NCI-H2196 treated with DMSO at 0.1 percent for 48 hours (cell line): ENCODE data around the gene MLLT3.
A peak's percentile ranks its signal among the peaks of the same experiment; 100 is the strongest.

Experiments
- DNase-seq: peaks from one replicate; lab custom pipeline; 2025; ENCODE audit not compliant: unreplicated experiment; lab: John Stamatoyannopoulos, UW

The MLLT3 gene

GRCh38 chr9:20630241-20630943 lies 8.1 kb upstream of the MLLT3 start:
- no peak for DNase-seq

- no peak for DNase-seq
Measured at GRCh38 chr9:20625003-20625349, 2.7 kb upstream of the MLLT3 start.

GRCh38 chr9:20624201-20625002 lies 2.1 kb upstream of the MLLT3 start:
- DNase-seq = peak; percentile 49

- no peak for DNase-seq
Measured at GRCh38 chr9:20623748-20624124, 1.4 kb upstream of the MLLT3 start.

GRCh38 chr9:20623021-20623747 lies 885 bp upstream of the MLLT3 start:
- DNase-seq = no peak

- no peak for DNase-seq
Measured at GRCh38 chr9:20621471-20622329, 599 bp downstream of the MLLT3 start.

- DNase-seq = no peak
Measured at GRCh38 chr9:20620650-20621470, 1.4 kb downstream of the MLLT3 start.

- no peak for DNase-seq
Measured at GRCh38 chr9:20619487-20620200, 2.7 kb downstream of the MLLT3 start.

- no peak for DNase-seq
Measured at GRCh38 chr9:20618361-20618802, 3.9 kb downstream of the MLLT3 start.

- DNase-seq = no peak
Measured at GRCh38 chr9:20616808-20617207, 5.5 kb downstream of the MLLT3 start.

GRCh38 chr9:20614602-20615216 lies 7.6 kb downstream of the MLLT3 start:
- no peak for DNase-seq

- no peak for DNase-seq
Measured at GRCh38 chr9:20611691-20612287, 10.5 kb downstream of the MLLT3 start.

- DNase-seq = no peak
Measured at GRCh38 chr9:20610591-20610990, 11.7 kb downstream of the MLLT3 start.

- no peak for DNase-seq
Measured at GRCh38 chr9:20608582-20608981, 13.7 kb downstream of the MLLT3 start.

GRCh38 chr9:20606652-20607051 lies 15.6 kb downstream of the MLLT3 start:
- DNase-seq = no peak

GRCh38 chr9:20604562-20604961 lies 17.7 kb downstream of the MLLT3 start:
- DNase-seq = no peak

- no peak for DNase-seq
Measured at GRCh38 chr9:20603524-20604268, 18.6 kb downstream of the MLLT3 start.

GRCh38 chr9:20601292-20601691 lies 21.0 kb downstream of the MLLT3 start:
- no peak for DNase-seq
